SK-N-SH (cell line): ENCODE data around the gene RAD51B. TPM values are rescaled to one million over a fixed set of nuclear protein-coding genes. Genes with fewer than 3 reads are reported as not detected.

Experiments used
- CTCF ChIA-PET: fragments of 300-600, 350-600 bp; formaldehyde crosslinking; extraction: SDS; loops from one replicate; lab custom pipeline; 2021; lab: Yijun Ruan, JAX
- POLR2A ChIA-PET: fragments of 350-600 bp; sonication (Branson Sonifier 250); formaldehyde crosslinking; extraction: SDS; loops from one replicate; lab custom pipeline; 2020; ENCODE audit warnings: antibody characterized with exemption, inconsistent platforms; lab: Yijun Ruan, JAX
- DNase-seq: peaks from one replicate; pipeline ENCODE4 v3.0.0; 2012
- H2AFZ ChIP-seq: fragments of 200-600 bp; sonication (generic); 2 replicates; pipeline ENCODE4 v1.8.1; 2016; ENCODE audit warnings: antibody characterized with exemption, mild to moderate bottlenecking, low read depth
- H3F3A ChIP-seq: fragments of 200-600 bp; sonication (generic); replicated peaks from 2 replicates; pipeline ENCODE3; 2016; ENCODE audit warnings: antibody characterized with exemption, mild to moderate bottlenecking; ENCODE audit not compliant: insufficient read depth
- H3K27ac ChIP-seq, 2 experiments: fragments of 200-500 bp in 1 of 2; fragments of 200-600 bp in 1 of 2; sonication (Bioruptor generic) in 1 of 2; sonication (generic), shearing (Covaris generic) in 1 of 2; 2 replicates each; pipeline versions ENCODE4 v1.5.1 to v1.6.1; 2014 to 2016; ENCODE audit warnings: low read depth in 2 of 2, inconsistent platforms in 1 of 2, low read length in 1 of 2, mild to moderate bottlenecking in 1 of 2, mixed read lengths in 1 of 2
- H3K27me3 ChIP-seq: fragments of 200-600 bp; sonication (generic), shearing (Covaris generic); 2 replicates; pipeline ENCODE4 v1.6.1; 2016; ENCODE audit warnings: mixed run types; ENCODE audit not compliant: insufficient read depth
- H3K36me3 ChIP-seq, 2 experiments: fragments of 200-500 bp in 1 of 2; fragments of 200-600 bp in 1 of 2; sonication (Bioruptor generic) in 1 of 2; sonication (generic) in 1 of 2; replicated peaks in 1 of 2; 2 replicates each; pipeline versions ENCODE3 to v1.5.1; 2014 to 2016; ENCODE audit warnings: low read length in 1 of 2, mild to moderate bottlenecking in 1 of 2; ENCODE audit not compliant: insufficient read depth in 2 of 2, control insufficient read depth in 1 of 2
- H3K4me1 ChIP-seq, 2 experiments: fragments of 200-500 bp in 1 of 2; fragments of 200-600 bp in 1 of 2; sonication (Bioruptor generic) in 1 of 2; sonication (generic), shearing (Covaris generic) in 1 of 2; 2 replicates each; pipeline versions ENCODE4 v1.5.1 to v1.6.1; 2014 to 2016; ENCODE audit warnings: low read depth in 1 of 2, low read length in 1 of 2, mixed run types in 1 of 2; ENCODE audit not compliant: insufficient read depth in 2 of 2, control insufficient read depth in 1 of 2
- H3K4me2 ChIP-seq: fragments of 200-600 bp; sonication (generic), shearing (Covaris generic); 2 replicates; pipeline ENCODE4 v1.6.1; 2017; ENCODE audit warnings: mixed run types
- H3K4me3 ChIP-seq, 2 experiments: fragments of 200-500 bp in 1 of 2; fragments of 200-600 bp in 1 of 2; sonication (Bioruptor generic) in 1 of 2; sonication (generic), shearing (Covaris generic) in 1 of 2; 2 replicates each; pipeline versions ENCODE4 v1.5.1 to v1.8.1; 2014 to 2016; ENCODE audit warnings: low read depth in 2 of 2, inconsistent platforms in 1 of 2, low read length in 1 of 2, mild to moderate bottlenecking in 1 of 2, mixed read lengths in 1 of 2, moderate library complexity in 1 of 2
- H3K79me2 ChIP-seq: fragments of 200-600 bp; sonication (generic); 2 replicates; pipeline ENCODE4 v1.8.1; 2017; ENCODE audit warnings: mild to moderate bottlenecking; ENCODE audit not compliant: insufficient read depth
- H3K9ac ChIP-seq: fragments of 200-600 bp; sonication (generic); 2 replicates; pipeline ENCODE4 v1.6.1; 2017; ENCODE audit warnings: mixed run types
- H3K9me2 ChIP-seq: fragments of 200-600 bp; sonication (generic); 2 replicates; pipeline ENCODE4 v1.6.1; 2017; ENCODE audit warnings: mixed run types
- H3K9me3 ChIP-seq: fragments of 200-600 bp; sonication (generic); 2 replicates; pipeline ENCODE4 v1.6.1; 2017; ENCODE audit warnings: mixed run types, mild to moderate bottlenecking, moderate library complexity
- H4K20me1 ChIP-seq: fragments of 200-600 bp; sonication (generic); 2 replicates; pipeline ENCODE4 v1.6.1; 2017; ENCODE audit warnings: mild to moderate bottlenecking, mixed run types; ENCODE audit not compliant: insufficient read depth
- CHD2 ChIP-seq: fragments of 150-350 bp; IDR thresholded peaks from 2 replicates; pipeline ENCODE4 v1.6.1; 2018; ENCODE audit warnings: low read length; ENCODE audit not compliant: partially characterized antibody
- ELF1 ChIP-seq: IDR thresholded peaks from 2 replicates; pipeline ENCODE4 v1.4.0; 2012
- EP300 ChIP-seq, 2 experiments: IDR thresholded peaks; 2 replicates each; pipeline versions ENCODE4 v1.4.0 to v1.6.1; 2012; ENCODE audit warnings: borderline replicate concordance in 1 of 2, low read depth in 1 of 2, low read length in 1 of 2
- EZH2phosphoT487 ChIP-seq: fragments of 200-600 bp; sonication (generic); IDR thresholded peaks from 2 replicates; pipeline ENCODE4 v1.6.1; 2017; ENCODE audit warnings: low read depth, mixed run types, mild to moderate bottlenecking, antibody characterized with exemption, moderate library complexity, borderline replicate concordance
- FOSL2 ChIP-seq: IDR thresholded peaks from 2 replicates; pipeline ENCODE4 v1.4.0; 2012; ENCODE audit warnings: low read depth, mild to moderate bottlenecking, moderate library complexity, borderline replicate concordance
- GATA2 ChIP-seq: sonication (generic); formaldehyde crosslinking; IDR thresholded peaks from 2 replicates; pipeline ENCODE4 v1.5.0; 2020; ENCODE audit warnings: mild to moderate bottlenecking, missing genetic modification reagents
- RAD21 ChIP-seq: IDR thresholded peaks from 2 replicates; pipeline ENCODE4 v1.6.1; 2012; ENCODE audit warnings: mild to moderate bottlenecking, low read length
- RCOR1 ChIP-seq: fragments of 150-350 bp; IDR thresholded peaks from 2 replicates; pipeline ENCODE4 v1.6.1; 2017; ENCODE audit warnings: antibody characterized with exemption, low read length
- YY1 ChIP-seq: IDR thresholded peaks from 2 replicates; pipeline ENCODE4 v1.4.0; 2012; ENCODE audit warnings: low read depth, mild to moderate bottlenecking
- WGBS: methylation state at CpG from one replicate; pipeline ENCODE4 v1.1.6; 2017; ENCODE audit warnings: low lambda C conversion rate; 5-methylcytosine and 5-hydroxymethylcytosine counted together
- polyA plus RNA-seq, 3 experiments: library from polyadenylated mRNA; depleted of rRNA; stranded (reverse); fragments of >200 nt; gene quantifications; 2 replicates each; pipeline ENCODE4 v1.2.3, GENCODE V29; 2012
- TF ChIP-seq, protein P1 (sequence below): IDR thresholded peaks from 2 replicates; pipeline ENCODE4 v1.4.0; 2012; ENCODE audit warnings: low read depth, borderline replicate concordance
- TF ChIP-seq, protein P2 (sequence below): IDR thresholded peaks from 2 replicates; pipeline ENCODE4; 2012
- TF ChIP-seq, protein P3 (sequence below): IDR thresholded peaks from 2 replicates; pipeline ENCODE4 v1.6.1; 2012; ENCODE audit warnings: mild to moderate bottlenecking, low read depth, low read length, moderate library complexity

Gene RAD51B
- polyA plus RNA-seq, 1 of the 3 experiments (the other 2 are of a cell fraction) = 6.0 TPM

DNA sequence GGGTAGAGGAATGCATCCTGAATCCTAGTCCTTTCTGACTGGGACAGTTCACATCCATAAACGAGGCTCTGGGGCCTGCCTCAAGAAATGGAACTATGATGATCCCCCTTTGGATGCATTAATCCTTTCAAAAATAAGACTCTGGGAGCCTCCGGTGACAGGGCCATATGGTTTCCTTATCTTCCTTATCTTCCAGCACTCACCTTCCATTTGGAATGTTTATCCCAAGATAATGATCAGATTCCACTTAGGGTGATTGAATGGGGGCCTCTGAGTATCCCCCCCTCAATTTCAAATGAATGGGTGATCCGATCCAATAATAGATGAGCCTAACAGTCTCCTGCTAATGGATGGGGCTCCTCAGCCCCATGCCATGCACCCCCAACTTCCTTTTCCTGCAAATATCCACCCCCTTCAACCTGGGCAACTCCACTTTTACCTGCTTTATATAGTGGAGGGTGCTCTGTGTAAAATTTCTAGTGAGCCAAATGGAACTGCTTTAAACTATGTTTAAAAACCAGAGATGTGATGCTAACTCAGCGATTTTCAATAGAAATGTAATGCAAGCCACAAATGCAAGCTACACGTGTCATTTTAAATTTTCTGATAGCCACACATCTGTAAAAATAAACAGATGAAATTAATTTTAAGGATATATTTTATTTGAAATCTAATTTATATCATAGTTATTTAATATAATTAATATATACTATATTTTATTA is 815.5 kb downstream of the RAD51B start:
- H3K27ac ChIP-seq = no peak overlapping the region
- WGBS = 78% methylated on average over 5 of the region's 5 CpGs
- POLR2A ChIA-PET = no interaction called here
- H4K20me1 ChIP-seq = no peaks in the 10 kb centered on the region
- no peaks in the 10 kb centered on the region for H3K79me2 ChIP-seq
- H3K4me2 ChIP-seq = no peak overlapping the region
- H3K27me3 ChIP-seq = no peaks in the 10 kb centered on the region
- no peak overlapping the region for H3K4me3 ChIP-seq
- H3K9ac ChIP-seq = no peak overlapping the region
- H3K9me2 ChIP-seq = no peaks in the 10 kb centered on the region
- no peaks in the 10 kb centered on the region for H3K36me3 ChIP-seq
- CTCF ChIA-PET = no interaction called here
- no peak overlapping the region for H2AFZ ChIP-seq
- no peaks in the 10 kb centered on the region for H3K9me3 ChIP-seq
- TF ChIP-seq, protein P1, sequence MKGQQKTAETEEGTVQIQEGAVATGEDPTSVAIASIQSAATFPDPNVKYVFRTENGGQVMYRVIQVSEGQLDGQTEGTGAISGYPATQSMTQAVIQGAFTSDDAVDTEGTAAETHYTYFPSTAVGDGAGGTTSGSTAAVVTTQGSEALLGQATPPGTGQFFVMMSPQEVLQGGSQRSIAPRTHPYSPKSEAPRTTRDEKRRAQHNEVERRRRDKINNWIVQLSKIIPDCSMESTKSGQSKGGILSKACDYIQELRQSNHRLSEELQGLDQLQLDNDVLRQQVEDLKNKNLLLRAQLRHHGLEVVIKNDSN = no peak
- TF ChIP-seq EP300 (IDR thresholded peaks at IDR 0.05; ENCODE audit: borderline replicate concordance in 1 of 2, low read depth in 1 of 2, low read length in 1 of 2) (peak in 1 of 2 experiments; percentile 64; a peak in 1 of 4 replicates), RAD21 (0 out of 2 replicates have a peak, but pooled peaks have one; percentile 12), GATA2 (CRISPR knock-in tag) (peak; percentile 84), RCOR1 (peak; percentile 18; the same call in 1 of the 2 replicates)
- H3K4me1 ChIP-seq = peaks cover 0 to 11% of the 10 kb centered on the region in 2 experiments; a peak in 2 of 4 replicates
- no peaks in the 10 kb centered on the region for H3F3A ChIP-seq
- peak; percentile 45 for DNase-seq

DNA sequence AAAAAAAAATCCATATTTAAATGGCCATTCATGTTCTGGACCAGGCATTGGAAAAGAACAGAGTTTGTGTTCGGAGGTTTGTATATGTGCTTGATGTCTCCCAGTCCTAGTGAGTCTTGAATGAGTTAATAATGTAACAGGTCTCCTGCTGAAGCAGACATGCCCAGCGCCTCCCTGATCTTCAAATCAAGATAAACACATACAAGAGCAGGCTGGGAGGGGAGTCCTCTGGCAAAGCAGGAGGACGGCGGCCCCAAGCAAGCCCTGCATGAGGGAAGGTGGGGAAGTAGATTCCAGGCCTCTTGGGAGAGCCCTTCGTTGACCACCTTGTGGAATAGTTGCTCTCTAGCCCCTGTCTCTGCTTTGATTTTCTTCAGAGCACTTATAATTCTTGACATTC is 817.0 kb downstream of the RAD51B start:
- H3K36me3 ChIP-seq = no peaks in the 10 kb centered on the region
- CTCF ChIA-PET = no interaction called here
- no peaks in the 10 kb centered on the region for H3K27me3 ChIP-seq
- H3K4me2 ChIP-seq = no peak overlapping the region
- H3K4me1 ChIP-seq = peaks cover 0 to 11% of the 10 kb centered on the region in 2 experiments; a peak in 2 of 4 replicates
- no peak overlapping the region for H3K27ac ChIP-seq
- no peaks in the 10 kb centered on the region for H3K79me2 ChIP-seq
- no peaks in the 10 kb centered on the region for H3K9me2 ChIP-seq
- H3F3A ChIP-seq = no peaks in the 10 kb centered on the region
- POLR2A ChIA-PET = no interaction called here
- no peak overlapping the region for H3K9ac ChIP-seq
- H3K9me3 ChIP-seq = peaks cover 5% of the 10 kb centered on the region; the same call in 1 of the 2 replicates
- no peak for TF ChIP-seq YY1
- peak; percentile 83 for TF ChIP-seq GATA2 (CRISPR knock-in tag)
- H4K20me1 ChIP-seq = no peaks in the 10 kb centered on the region
- H3K4me3 ChIP-seq = no peak overlapping the region
- DNase-seq = peak; percentile 50
- 87% methylated on average over 4 of the region's 5 CpGs for WGBS
- no peak overlapping the region for H2AFZ ChIP-seq

DNA sequence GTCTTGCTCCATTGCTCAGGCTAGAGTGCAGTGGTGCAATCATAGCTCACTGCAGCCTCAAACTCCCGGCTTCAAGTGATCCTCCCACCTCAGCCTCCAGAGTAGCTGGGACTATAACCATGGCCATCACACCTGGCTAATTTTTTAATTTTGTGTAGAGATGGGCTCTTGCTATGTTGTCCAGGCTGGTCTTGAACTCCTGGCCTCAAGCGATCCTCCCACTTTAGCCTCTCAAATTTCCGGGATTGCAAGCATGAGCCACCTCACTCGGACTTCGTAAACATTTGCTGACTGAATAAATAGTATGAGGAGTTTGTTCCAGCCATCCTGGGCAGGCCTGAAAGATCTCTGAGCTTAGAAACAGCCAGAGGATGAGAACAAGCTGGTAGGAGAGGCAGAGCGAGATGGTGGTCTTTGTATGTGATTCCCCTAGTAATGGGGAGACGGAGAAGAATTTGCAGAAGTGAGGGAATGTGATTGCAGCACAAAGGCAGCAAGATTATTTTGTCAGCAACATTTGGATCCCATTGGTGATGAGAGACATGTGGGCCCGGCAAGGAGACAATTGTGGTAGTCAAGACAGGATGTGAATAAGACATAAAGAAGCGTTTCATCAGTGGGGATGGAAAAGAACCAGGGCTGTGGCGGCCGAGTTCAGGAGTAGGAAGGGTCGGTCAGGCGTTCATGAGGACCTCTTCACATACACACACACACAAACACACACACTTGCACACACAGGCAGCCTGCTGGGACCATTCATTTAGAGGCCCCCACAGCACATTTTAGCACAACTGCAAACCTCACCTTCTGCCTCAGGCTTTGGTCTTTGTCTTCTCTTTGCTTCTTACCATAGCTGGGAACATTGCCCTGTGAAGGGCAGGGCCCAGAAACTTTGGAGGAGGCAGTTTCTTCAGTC is 817.8 kb downstream of the RAD51B start:
- H4K20me1 ChIP-seq = no peaks in the 10 kb centered on the region
- ChIA-PET POLR2A (interaction anchor here (0.9 kb wide), 1 partner anchor 18 kb away, joined by 3 read pairs; no protein-coding TSS in a partner anchor), CTCF (interaction anchor here (1.2 to 1.4 kb wide), 2 partner anchors 8 to 152 kb away, joined by 4 read pairs; no protein-coding TSS in a partner anchor)
- no peaks in the 10 kb centered on the region for H3K79me2 ChIP-seq
- peaks cover 13% of the 10 kb centered on the region; the same call in 1 of the 2 replicates for H3K9me3 ChIP-seq
- peak overlapping the region; percentile 41; the same call in 1 of the 2 replicates for H2AFZ ChIP-seq
- no peak for DNase-seq
- H3K36me3 ChIP-seq = no peaks in the 10 kb centered on the region
- no peak overlapping the region for H3K4me3 ChIP-seq
- H3K27me3 ChIP-seq = no peaks in the 10 kb centered on the region
- no peak overlapping the region for H3K9ac ChIP-seq
- 87% methylated on average over 13 of the region's 13 CpGs for WGBS
- peaks cover 0 to 11% of the 10 kb centered on the region in 2 experiments; a peak in 2 of 4 replicates for H3K4me1 ChIP-seq
- no peak overlapping the region for H3K4me2 ChIP-seq
- H3K9me2 ChIP-seq = no peaks in the 10 kb centered on the region
- no peak overlapping the region for H3K27ac ChIP-seq
- no peaks in the 10 kb centered on the region for H3F3A ChIP-seq
- TF ChIP-seq FOSL2 (no peak), EZH2phosphoT487 (no peak), CHD2 (no peak), ELF1 (no peak)
- TF ChIP-seq, protein P2, sequence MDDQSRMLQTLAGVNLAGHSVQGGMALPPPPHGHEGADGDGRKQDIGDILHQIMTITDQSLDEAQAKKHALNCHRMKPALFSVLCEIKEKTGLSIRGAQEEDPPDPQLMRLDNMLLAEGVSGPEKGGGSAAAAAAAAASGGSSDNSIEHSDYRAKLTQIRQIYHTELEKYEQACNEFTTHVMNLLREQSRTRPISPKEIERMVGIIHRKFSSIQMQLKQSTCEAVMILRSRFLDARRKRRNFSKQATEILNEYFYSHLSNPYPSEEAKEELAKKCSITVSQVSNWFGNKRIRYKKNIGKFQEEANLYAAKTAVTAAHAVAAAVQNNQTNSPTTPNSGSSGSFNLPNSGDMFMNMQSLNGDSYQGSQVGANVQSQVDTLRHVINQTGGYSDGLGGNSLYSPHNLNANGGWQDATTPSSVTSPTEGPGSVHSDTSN = no peak
- TF ChIP-seq, protein P3, sequence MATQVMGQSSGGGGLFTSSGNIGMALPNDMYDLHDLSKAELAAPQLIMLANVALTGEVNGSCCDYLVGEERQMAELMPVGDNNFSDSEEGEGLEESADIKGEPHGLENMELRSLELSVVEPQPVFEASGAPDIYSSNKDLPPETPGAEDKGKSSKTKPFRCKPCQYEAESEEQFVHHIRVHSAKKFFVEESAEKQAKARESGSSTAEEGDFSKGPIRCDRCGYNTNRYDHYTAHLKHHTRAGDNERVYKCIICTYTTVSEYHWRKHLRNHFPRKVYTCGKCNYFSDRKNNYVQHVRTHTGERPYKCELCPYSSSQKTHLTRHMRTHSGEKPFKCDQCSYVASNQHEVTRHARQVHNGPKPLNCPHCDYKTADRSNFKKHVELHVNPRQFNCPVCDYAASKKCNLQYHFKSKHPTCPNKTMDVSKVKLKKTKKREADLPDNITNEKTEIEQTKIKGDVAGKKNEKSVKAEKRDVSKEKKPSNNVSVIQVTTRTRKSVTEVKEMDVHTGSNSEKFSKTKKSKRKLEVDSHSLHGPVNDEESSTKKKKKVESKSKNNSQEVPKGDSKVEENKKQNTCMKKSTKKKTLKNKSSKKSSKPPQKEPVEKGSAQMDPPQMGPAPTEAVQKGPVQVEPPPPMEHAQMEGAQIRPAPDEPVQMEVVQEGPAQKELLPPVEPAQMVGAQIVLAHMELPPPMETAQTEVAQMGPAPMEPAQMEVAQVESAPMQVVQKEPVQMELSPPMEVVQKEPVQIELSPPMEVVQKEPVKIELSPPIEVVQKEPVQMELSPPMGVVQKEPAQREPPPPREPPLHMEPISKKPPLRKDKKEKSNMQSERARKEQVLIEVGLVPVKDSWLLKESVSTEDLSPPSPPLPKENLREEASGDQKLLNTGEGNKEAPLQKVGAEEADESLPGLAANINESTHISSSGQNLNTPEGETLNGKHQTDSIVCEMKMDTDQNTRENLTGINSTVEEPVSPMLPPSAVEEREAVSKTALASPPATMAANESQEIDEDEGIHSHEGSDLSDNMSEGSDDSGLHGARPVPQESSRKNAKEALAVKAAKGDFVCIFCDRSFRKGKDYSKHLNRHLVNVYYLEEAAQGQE = no peak
